DOHH2 (cell line): ENCODE data around the gene C13orf46.

Experiments
- H3F3A ChIP-seq: fragments of 200-600 bp; sonication (generic), shearing (Covaris generic); 2 replicates; pipeline ENCODE4 v1.6.0; 2016; ENCODE audit warnings: antibody characterized with exemption, mild to moderate bottlenecking; ENCODE audit not compliant: control insufficient read depth, insufficient read depth
- H3K27ac ChIP-seq: fragments of 200-600 bp; sonication (generic); 2 replicates; pipeline ENCODE4 v1.5.1; 2014; ENCODE audit warnings: low read depth, mild to moderate bottlenecking, low read length, moderate library complexity
- H3K27me3 ChIP-seq: fragments of 200-600 bp; sonication (generic); 2 replicates; pipeline ENCODE4 v1.6.1; 2014; ENCODE audit warnings: mild to moderate bottlenecking, low read length, mixed read lengths; ENCODE audit not compliant: control insufficient read depth
- H3K36me3 ChIP-seq: fragments of 200-600 bp; sonication (generic); 2 replicates; pipeline ENCODE4 v1.6.1; 2014; ENCODE audit warnings: mild to moderate bottlenecking, low read length, moderate library complexity, mixed read lengths; ENCODE audit not compliant: control insufficient read depth
- H3K4me1 ChIP-seq: fragments of 200-600 bp; sonication (generic); 2 replicates; pipeline ENCODE4 v1.6.1; 2014; ENCODE audit warnings: mild to moderate bottlenecking, low read length, mixed read lengths; ENCODE audit not compliant: control insufficient read depth
- H3K4me2 ChIP-seq: fragments of 200-600 bp; sonication (generic); 2 replicates; pipeline ENCODE4 v1.6.0; 2014; ENCODE audit warnings: mild to moderate bottlenecking, low read length, moderate library complexity
- H3K4me3 ChIP-seq: fragments of 200-600 bp; sonication (generic); 2 replicates; pipeline ENCODE4 v1.5.1; 2014; ENCODE audit warnings: mild to moderate bottlenecking, low read length, mixed read lengths
- H3K79me2 ChIP-seq: fragments of 200-600 bp; sonication (generic); 2 replicates; pipeline ENCODE4 v1.6.1; 2014; ENCODE audit warnings: mild to moderate bottlenecking, low read length, mixed read lengths; ENCODE audit not compliant: control insufficient read depth
- H3K9me2 ChIP-seq: fragments of 200-600 bp; sonication (generic); replicated peaks from 2 replicates; pipeline ENCODE4 v1.6.1; 2014; ENCODE audit warnings: mild to moderate bottlenecking, low read length, mixed read lengths; ENCODE audit not compliant: control insufficient read depth
- H3K9me3 ChIP-seq: fragments of 200-600 bp; sonication (generic); 2 replicates; pipeline ENCODE4 v1.6.1; 2014; ENCODE audit warnings: antibody characterized with exemption, low read length, mixed read lengths; ENCODE audit not compliant: control insufficient read depth, insufficient read depth
- H4K20me1 ChIP-seq: fragments of 200-600 bp; sonication (generic); 2 replicates; pipeline ENCODE4 v1.6.0; 2014; ENCODE audit warnings: low read depth, mild to moderate bottlenecking, antibody characterized with exemption, low read length, moderate library complexity; ENCODE audit not compliant: control insufficient read depth, insufficient read depth
- CTCF ChIP-seq: fragments of 200-600 bp; sonication (generic); IDR thresholded peaks from one replicate; pipeline ENCODE4 v1.5.1; 2014; ENCODE audit warnings: antibody characterized with exemption, mild to moderate bottlenecking, low read depth, low read length; ENCODE audit not compliant: poor library complexity, severe bottlenecking
- EZH2phosphoT487 ChIP-seq: fragments of 200-600 bp; sonication (generic); IDR thresholded peaks from 2 replicates; pipeline ENCODE4 v1.6.1; 2017; ENCODE audit warnings: borderline replicate concordance, mild to moderate bottlenecking, antibody characterized with exemption, low read length, moderate library complexity, mixed read lengths

C13orf46 gene

GRCh38 chr13:113931841-113932459, 41.9 kb downstream of the C13orf46 start:
- no peak overlapping the region for H3K4me2 ChIP-seq
- H3K79me2 ChIP-seq = no peaks in the 10 kb centered on the region
- no peak overlapping the region for H3K27ac ChIP-seq
- TF ChIP-seq EZH2phosphoT487 (no peak), CTCF (no peak)
- H3K4me1 ChIP-seq = no peaks in the 10 kb centered on the region
- H3K9me3 ChIP-seq = no peaks in the 10 kb centered on the region
- no peaks in the 10 kb centered on the region for H3K27me3 ChIP-seq
- H3F3A ChIP-seq = no peaks in the 10 kb centered on the region
- no peaks in the 10 kb centered on the region for H4K20me1 ChIP-seq
- no peaks in the 10 kb centered on the region for H3K36me3 ChIP-seq
- no peak overlapping the region for H3K4me3 ChIP-seq
- H3K9me2 ChIP-seq = no peaks in the 10 kb centered on the region

GRCh38 chr13:113930671-113931637, 42.9 kb downstream of the C13orf46 start:
- H3K9me3 ChIP-seq = no peaks in the 10 kb centered on the region
- H3K4me2 ChIP-seq = no peak overlapping the region
- no peaks in the 10 kb centered on the region for H3F3A ChIP-seq
- no peaks in the 10 kb centered on the region for H3K27me3 ChIP-seq
- H3K4me1 ChIP-seq = no peaks in the 10 kb centered on the region
- H3K36me3 ChIP-seq = no peaks in the 10 kb centered on the region
- no peaks in the 10 kb centered on the region for H4K20me1 ChIP-seq
- H3K4me3 ChIP-seq = no peak overlapping the region
- H3K9me2 ChIP-seq = no peaks in the 10 kb centered on the region
- no peaks in the 10 kb centered on the region for H3K79me2 ChIP-seq
- H3K27ac ChIP-seq = no peak overlapping the region
- TF ChIP-seq CTCF (no peak), EZH2phosphoT487 (no peak)

GRCh38 chr13:113929628-113930615, 44.0 kb downstream of the C13orf46 start:
- no peaks in the 10 kb centered on the region for H3K27me3 ChIP-seq
- no peaks in the 10 kb centered on the region for H4K20me1 ChIP-seq
- H3K9me2 ChIP-seq = no peaks in the 10 kb centered on the region
- H3K36me3 ChIP-seq = no peaks in the 10 kb centered on the region
- no peaks in the 10 kb centered on the region for H3K9me3 ChIP-seq
- H3K4me2 ChIP-seq = no peak overlapping the region
- no peaks in the 10 kb centered on the region for H3K4me1 ChIP-seq
- TF ChIP-seq CTCF (no peak), EZH2phosphoT487 (no peak)
- no peak overlapping the region for H3K4me3 ChIP-seq
- H3F3A ChIP-seq = no peaks in the 10 kb centered on the region
- no peaks in the 10 kb centered on the region for H3K79me2 ChIP-seq
- H3K27ac ChIP-seq = no peak overlapping the region
